ENCODE data around the gene ZNF692. TPM values are rescaled to one million over a fixed set of nuclear protein-coding genes. Genes with fewer than 3 reads are reported as not detected.

The ZNF692 gene
- total RNA-seq, 1 donor from 2014 or later: 100 TPM

DNA sequence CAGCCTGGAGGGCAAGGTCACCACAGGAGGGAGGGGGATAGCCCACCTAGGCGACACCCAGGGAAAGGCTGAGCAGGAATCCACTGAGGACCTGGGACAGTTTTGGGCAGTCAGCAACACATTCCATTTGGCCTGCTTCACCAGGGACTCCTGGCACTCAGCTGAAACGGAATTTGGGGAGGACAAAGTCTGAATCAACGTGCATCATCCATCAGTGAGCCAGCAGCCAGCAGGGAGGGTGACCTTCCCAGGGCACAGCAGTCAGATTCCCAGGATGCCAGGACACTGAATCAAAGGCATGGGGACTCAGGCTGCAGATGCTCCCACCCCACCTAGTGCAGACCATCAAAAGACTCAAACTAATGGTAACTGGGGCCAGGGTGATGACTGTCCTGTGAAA lies 37.8 kb downstream of the ZNF692 start:
- no peak for DNase-seq
- Mint-ChIP-seq H3K27ac (no peak overlapping the region), H3K9me3 (no peaks in the 10 kb centered on the region), H3K4me1 (peaks cover 64% of the 10 kb centered on the region), H3K27me3 (no peaks in the 10 kb centered on the region), H3K4me3 (no peak overlapping the region), H3K36me3 (ENCODE audit: low read depth) (peaks cover 48% of the 10 kb centered on the region)
- intact Hi-C loops (cut with micrococcal nuclease): no loop called here

DNA sequence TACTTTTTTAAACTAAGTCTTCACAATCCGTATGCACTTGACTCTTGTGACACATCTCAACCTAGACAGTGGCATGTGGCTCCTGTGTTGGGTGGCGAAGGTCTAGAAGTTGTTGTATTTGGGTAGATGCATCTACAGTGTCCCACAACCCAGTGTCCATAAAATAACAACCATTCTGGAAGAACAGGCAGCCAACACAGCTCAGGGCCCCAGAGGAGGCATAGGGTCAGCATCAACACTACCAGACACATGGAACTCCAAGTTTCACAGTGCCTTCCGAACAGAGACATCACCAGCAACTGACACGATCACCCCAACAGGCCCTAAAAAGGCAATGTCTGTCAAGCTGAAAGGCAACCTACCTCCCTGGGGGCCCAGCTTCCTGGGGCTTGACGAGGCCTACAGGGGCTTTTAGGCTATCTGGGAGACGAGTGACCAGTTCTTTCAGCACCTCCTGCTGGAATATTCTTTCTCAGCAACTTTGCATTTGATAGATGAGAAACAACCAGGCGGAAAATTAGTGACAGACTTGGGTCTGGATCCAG lies 38.8 kb downstream of the ZNF692 start:
- DNase-seq: no peak
- Mint-ChIP-seq H3K4me1 (peaks cover 68% of the 10 kb centered on the region), H3K36me3 (ENCODE audit: low read depth) (peaks cover 47% of the 10 kb centered on the region), H3K27ac (peak overlapping the region; percentile 20), H3K4me3 (no peak overlapping the region), H3K9me3 (no peaks in the 10 kb centered on the region), H3K27me3 (no peaks in the 10 kb centered on the region)
- intact Hi-C loops (cut with micrococcal nuclease): no loop called here

DNA sequence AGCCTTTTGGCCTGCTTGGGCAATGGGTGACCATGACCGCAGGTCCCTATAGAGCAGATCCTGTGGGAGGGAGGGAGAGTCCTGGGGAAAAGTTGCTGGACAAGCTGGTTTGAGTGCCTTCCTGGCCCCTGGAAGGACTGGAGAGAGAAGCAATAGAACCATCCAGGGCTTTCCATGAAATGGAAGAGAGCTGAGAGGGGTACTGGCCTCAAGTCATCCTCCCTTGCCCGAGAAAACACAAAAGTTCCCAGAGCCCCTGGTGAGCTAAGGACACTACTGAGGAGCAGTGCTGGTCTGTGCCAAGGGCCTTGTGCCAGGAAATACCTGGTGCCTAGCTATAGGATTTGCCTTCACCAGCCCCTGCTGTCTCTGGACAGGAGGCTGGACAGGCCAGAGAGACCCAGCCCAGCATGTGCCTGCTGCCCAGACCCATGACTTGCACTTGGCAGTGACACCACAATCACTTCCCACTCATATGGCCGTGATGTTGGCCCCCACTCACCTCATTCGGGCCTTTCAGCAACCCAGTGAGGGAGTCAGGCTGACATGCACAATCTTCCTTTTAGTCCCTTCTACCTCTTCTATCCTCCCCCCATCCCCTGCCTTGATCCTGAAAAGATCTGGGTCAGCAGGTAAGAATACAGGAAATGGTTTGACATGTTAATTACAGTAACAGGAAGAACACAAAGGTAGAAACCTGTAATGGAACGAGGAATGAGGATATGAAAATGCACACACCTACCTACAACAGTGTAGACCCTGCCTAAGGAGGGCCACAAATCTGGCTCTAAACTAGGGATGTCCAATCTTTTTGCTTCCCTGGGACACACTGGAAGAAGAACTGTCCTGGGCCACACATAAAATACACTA lies 40.1 kb downstream of the ZNF692 start:
- no peaks in the 10 kb centered on the region for H3K27me3 Mint-ChIP-seq
- peaks cover 46% of the 10 kb centered on the region for H3K36me3 Mint-ChIP-seq (ENCODE audit: low read depth)
- no peaks in the 10 kb centered on the region for H3K9me3 Mint-ChIP-seq
- peak overlapping the region; percentile 18 for H3K4me3 Mint-ChIP-seq
- H3K27ac Mint-ChIP-seq: peak overlapping the region; percentile 71
- no peak for DNase-seq
- intact Hi-C loops (cut with micrococcal nuclease): no loop called here
- H3K4me1 Mint-ChIP-seq: peaks cover 57% of the 10 kb centered on the region

GRCh38 chr1:248817065-248817464 lies 41.8 kb downstream of the ZNF692 start:
- intact Hi-C loops (cut with micrococcal nuclease): no loop called here
- Mint-ChIP-seq H3K9me3 (no peaks in the 10 kb centered on the region), H3K27ac (peak overlapping the region; percentile 85), H3K4me3 (peak overlapping the region; percentile 36), H3K36me3 (ENCODE audit: low read depth) (peaks cover 55% of the 10 kb centered on the region), H3K27me3 (no peaks in the 10 kb centered on the region), H3K4me1 (peaks cover 46% of the 10 kb centered on the region)
- DNase-seq: no peak

- intact Hi-C loops (cut with micrococcal nuclease): no loop called here
- peak; percentile 56 for DNase-seq
- Mint-ChIP-seq H3K9me3 (no peaks in the 10 kb centered on the region), H3K27me3 (no peaks in the 10 kb centered on the region), H3K27ac (peak overlapping the region; percentile 76), H3K4me1 (peaks cover 38% of the 10 kb centered on the region), H3K4me3 (peak overlapping the region; percentile 36), H3K36me3 (ENCODE audit: low read depth) (peaks cover 56% of the 10 kb centered on the region)
Measured at GRCh38 chr1:248816042-248816851, 42.6 kb downstream of the ZNF692 start.

GRCh38 chr1:248815407-248816034 lies 43.4 kb downstream of the ZNF692 start:
- Mint-ChIP-seq H3K4me1 (peaks cover 37% of the 10 kb centered on the region), H3K27ac (peak overlapping the region; percentile 76), H3K9me3 (no peaks in the 10 kb centered on the region), H3K27me3 (no peaks in the 10 kb centered on the region), H3K36me3 (ENCODE audit: low read depth) (peaks cover 56% of the 10 kb centered on the region), H3K4me3 (peak overlapping the region; percentile 36)
- no peak for DNase-seq
- intact Hi-C loops (cut with micrococcal nuclease): no loop called here

- H3K36me3 Mint-ChIP-seq (ENCODE audit: low read depth): peaks cover 49% of the 10 kb centered on the region
- peaks cover 34% of the 10 kb centered on the region for H3K4me1 Mint-ChIP-seq
- no peak overlapping the region for H3K4me3 Mint-ChIP-seq
- intact Hi-C loops (cut with micrococcal nuclease): no loop called here
- H3K9me3 Mint-ChIP-seq: no peaks in the 10 kb centered on the region
- peak overlapping the region; percentile 2 for H3K27ac Mint-ChIP-seq
- H3K27me3 Mint-ChIP-seq: no peaks in the 10 kb centered on the region
- no peak for DNase-seq
Measured at GRCh38 chr1:248814351-248814750, 44.5 kb downstream of the ZNF692 start.

DNA sequence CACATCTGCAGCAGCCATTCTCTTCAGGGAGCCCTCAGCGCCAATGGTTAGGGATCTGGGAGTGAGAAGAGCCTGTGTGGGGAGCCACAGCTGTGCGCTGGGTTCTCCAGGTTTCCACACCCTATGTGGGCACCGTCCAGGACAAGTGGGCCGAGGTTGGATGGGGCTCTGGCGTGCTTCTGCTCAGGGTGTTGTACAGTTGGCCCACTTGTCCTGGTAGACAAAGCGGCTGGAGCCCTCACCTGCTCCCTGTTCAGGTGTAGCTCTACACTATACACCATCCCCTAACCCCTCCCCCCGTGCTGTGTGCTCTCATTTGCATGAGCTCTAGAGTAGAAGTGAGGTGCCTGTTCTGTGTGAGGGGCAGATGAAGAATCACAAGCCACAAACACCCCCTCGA lies 45.3 kb downstream of the ZNF692 start:
- no peaks in the 10 kb centered on the region for H3K27me3 Mint-ChIP-seq
- H3K4me3 Mint-ChIP-seq: no peak overlapping the region
- no peak for DNase-seq
- intact Hi-C loops (cut with micrococcal nuclease): no loop called here
- H3K9me3 Mint-ChIP-seq: no peaks in the 10 kb centered on the region
- H3K27ac Mint-ChIP-seq: no peak overlapping the region
- H3K36me3 Mint-ChIP-seq (ENCODE audit: low read depth): peaks cover 46% of the 10 kb centered on the region
- peaks cover 28% of the 10 kb centered on the region for H3K4me1 Mint-ChIP-seq

DNA sequence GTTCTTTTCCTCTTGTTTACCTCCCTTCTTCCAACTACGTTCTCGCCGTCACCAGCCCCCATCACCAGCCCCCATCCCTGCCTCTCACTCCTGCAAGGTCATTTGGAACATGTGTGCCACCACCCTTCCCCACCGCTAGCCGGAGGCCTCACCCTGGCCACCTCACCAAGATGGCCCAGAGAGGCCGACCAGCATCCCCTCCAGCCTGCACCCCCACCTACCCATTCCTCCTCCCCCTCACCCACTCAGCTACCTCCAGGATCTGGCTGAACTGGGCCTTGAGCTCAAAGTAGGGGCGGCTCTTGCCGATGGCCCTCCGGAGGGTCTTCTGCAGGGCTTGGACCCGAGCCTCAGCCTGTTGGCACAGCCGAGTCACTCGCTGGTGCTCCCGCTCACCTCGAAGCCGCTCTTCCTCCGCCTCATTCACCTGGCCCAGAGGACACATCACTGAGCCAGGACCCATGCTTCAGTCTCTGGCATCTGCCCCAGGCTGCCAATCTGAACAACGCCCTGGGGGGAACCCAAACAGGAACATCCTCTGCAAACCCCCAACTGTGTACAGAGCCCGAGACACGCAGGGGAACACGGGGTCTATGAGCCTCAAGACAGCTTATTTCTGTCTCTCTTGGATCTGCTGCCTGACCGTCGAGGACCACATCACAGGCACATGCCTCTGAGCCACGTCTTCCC lies 46.0 kb downstream of the ZNF692 start:
- DNase-seq: no peak
- Mint-ChIP-seq H3K9me3 (no peaks in the 10 kb centered on the region), H3K36me3 (ENCODE audit: low read depth) (peaks cover 41% of the 10 kb centered on the region), H3K27ac (no peak overlapping the region), H3K4me1 (peaks cover 23% of the 10 kb centered on the region), H3K27me3 (no peaks in the 10 kb centered on the region), H3K4me3 (no peak overlapping the region)
- intact Hi-C loops (cut with micrococcal nuclease): no loop called here

GRCh38 chr1:248811514-248812490 lies 47.1 kb downstream of the ZNF692 start:
- Mint-ChIP-seq H3K4me1 (peaks cover 18% of the 10 kb centered on the region), H3K36me3 (ENCODE audit: low read depth) (peaks cover 38% of the 10 kb centered on the region), H3K4me3 (no peak overlapping the region), H3K27ac (no peak overlapping the region), H3K9me3 (no peaks in the 10 kb centered on the region), H3K27me3 (no peaks in the 10 kb centered on the region)
- DNase-seq: no peak
- intact Hi-C loops (cut with micrococcal nuclease): no loop called here

DNA sequence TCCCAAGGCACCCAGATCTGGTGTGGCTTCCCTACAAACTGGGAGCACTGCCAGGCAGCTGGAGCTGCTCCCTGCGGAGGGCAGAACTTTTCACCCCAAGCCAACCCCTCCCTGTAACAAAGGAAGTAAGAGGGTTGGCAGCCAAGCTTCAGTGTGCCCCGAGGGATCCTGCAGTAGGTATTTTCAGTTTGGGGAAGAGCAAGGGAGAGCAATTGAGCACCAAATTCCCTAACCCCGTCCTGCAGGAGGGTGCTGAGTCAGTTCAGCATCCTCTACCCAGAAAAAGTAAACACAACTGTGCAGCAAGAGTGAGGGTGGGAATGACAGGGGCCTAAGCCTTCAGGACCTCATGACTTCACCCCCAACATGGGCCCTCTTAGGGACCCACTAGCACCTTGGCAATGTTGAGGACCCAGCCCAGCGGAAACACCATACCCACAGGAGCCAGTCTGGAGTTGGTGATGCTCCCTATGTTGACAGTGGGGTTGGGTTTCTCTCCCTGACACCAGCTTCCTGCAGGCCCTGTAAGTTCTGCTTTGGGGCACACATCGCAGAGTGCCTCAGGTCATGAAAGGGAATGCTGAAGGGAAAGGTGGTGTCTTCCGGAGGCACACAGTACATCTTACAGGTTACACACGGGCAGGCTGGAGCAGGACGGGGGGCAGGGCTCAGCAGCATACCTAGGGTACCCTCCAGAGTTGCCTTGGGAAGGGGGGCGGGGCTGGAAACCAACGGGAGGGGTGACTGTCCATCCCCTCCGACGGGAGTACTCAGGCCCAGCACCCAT lies 48.0 kb downstream of the ZNF692 start:
- H3K27me3 Mint-ChIP-seq: no peaks in the 10 kb centered on the region
- no peak overlapping the region for H3K4me3 Mint-ChIP-seq
- intact Hi-C loops (cut with micrococcal nuclease): no loop called here
- H3K9me3 Mint-ChIP-seq: no peaks in the 10 kb centered on the region
- H3K36me3 Mint-ChIP-seq (ENCODE audit: low read depth): peaks cover 36% of the 10 kb centered on the region
- H3K27ac Mint-ChIP-seq: peak overlapping the region; percentile 50
- no peak for DNase-seq
- peaks cover 10% of the 10 kb centered on the region for H3K4me1 Mint-ChIP-seq

All from activated CD4-positive, alpha-beta T cell treated with anti-CD3 and anti-CD28 coated beads, Interleukin-2, amount 10 ng/mL, durations not matched to agents 24 days and 14 days (primary cell).